Activated CD8-positive, alpha-beta memory T cell treated with anti-CD3 and anti-CD28 coated beads, Interleukin-2, amount 50 U/mL, for 4 hours (primary cell): ENCODE results near the gene CACFD1.
"Not testable (repeated sequence)": the region's sequence is repeated elsewhere in the genome, so short reads cannot be mapped to it uniquely, and the experiment has no call there.

ENCODE experiments used
- DNase-seq: peaks from one replicate; pipeline ENCODE4 v3.0.0-alpha.2; 2020

The CACFD1 gene

GRCh38 chr9:133441571-133441970 is 18.2 kb upstream of the CACFD1 start:
- no peak for DNase-seq

DNA sequence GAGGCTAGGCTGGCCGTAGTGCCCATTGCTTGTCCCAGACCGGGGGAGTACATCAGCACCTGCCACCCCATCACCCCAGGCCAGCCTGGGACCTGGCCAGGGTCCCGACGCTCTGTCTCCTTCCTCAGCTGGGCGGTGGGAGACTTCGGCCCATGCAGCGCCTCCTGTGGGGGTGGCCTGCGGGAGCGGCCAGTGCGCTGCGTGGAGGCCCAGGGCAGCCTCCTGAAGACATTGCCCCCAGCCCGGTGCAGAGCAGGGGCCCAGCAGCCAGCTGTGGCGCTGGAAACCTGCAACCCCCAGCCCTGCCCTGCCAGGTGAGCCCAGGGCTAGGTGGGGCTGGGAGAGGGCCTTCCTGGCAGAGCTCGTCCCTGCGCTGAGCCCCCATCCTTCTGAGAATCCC is 16.5 kb upstream of the CACFD1 start:
- DNase-seq = no peak

GRCh38 chr9:133443982-133444381 is 15.8 kb upstream of the CACFD1 start:
- DNase-seq = no peak

GRCh38 chr9:133445293-133445969 is 14.3 kb upstream of the CACFD1 start:
- no peak for DNase-seq

- DNase-seq = no peak
These were observed 11.2 kb upstream of the CACFD1 start for GRCh38 chr9:133448487-133448972.

GRCh38 chr9:133449760-133450159 is 10.0 kb upstream of the CACFD1 start:
- no peak for DNase-seq

- DNase-seq = not testable (repeated sequence)
These were observed 7.9 kb upstream of the CACFD1 start for GRCh38 chr9:133451865-133452264.

GRCh38 chr9:133452562-133452961 is 7.2 kb upstream of the CACFD1 start:
- DNase-seq = no peak

- no peak for DNase-seq
These were observed 6.1 kb upstream of the CACFD1 start for GRCh38 chr9:133453651-133454050.

DNA sequence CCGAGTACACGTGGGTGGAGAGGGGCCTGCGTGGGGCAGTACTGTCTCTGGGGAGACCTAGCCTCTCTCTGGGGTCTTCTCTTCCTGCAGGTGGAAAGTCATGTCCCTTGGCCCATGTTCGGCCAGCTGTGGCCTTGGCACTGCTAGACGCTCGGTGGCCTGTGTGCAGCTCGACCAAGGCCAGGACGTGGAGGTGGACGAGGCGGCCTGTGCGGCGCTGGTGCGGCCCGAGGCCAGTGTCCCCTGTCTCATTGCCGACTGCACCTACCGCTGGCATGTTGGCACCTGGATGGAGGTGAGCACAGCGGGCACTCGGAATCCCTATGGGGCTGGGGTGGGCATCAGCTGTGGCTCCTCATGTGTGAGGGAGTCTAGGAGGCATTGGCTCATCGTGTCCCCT is 5.5 kb upstream of the CACFD1 start:
- no peak for DNase-seq

- DNase-seq = no peak
These were observed 4.7 kb upstream of the CACFD1 start for GRCh38 chr9:133454943-133455673.

GRCh38 chr9:133455936-133456335 is 3.8 kb upstream of the CACFD1 start:
- DNase-seq = no peak

DNA sequence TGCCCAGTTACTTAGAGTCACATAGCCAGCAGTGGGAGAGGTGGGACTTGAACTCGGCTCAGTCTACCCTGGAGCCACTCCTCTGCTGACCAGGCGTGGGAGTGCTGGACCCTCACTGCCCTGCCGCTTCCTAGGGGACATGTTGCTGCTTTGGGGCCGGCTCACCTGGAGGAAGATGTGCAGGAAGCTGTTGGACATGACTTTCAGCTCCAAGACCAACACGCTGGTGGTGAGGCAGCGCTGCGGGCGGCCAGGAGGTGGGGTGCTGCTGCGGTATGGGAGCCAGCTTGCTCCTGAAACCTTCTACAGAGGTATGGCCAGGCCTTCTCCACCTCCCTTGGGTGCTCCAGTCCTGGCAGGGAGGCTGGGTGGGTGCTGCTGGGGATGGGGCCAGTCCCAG is 3.4 kb upstream of the CACFD1 start:
- DNase-seq = no peak

DNA sequence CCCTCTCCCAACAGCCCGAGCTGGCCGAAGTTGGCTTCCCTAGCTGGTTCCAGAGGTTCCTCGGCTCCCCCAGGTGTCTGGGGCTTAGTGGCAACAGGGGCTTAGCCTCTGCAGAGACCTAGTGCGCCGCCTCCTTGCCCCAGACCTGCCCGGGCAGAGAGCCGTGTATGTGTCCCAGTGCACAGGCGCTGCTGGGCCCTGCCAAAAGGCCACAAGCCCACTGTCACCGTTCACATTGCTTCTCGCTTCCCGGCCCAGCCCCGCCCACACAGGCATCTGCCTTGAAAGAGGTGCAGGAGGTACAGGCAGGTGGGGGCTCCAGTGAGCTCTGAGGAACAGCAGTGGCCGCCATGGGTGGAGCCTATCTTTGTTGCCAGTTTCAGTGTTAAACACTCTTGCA is 2.5 kb upstream of the CACFD1 start:
- no peak for DNase-seq

GRCh38 chr9:133457748-133458147 is 2.0 kb upstream of the CACFD1 start:
- no peak for DNase-seq

DNA sequence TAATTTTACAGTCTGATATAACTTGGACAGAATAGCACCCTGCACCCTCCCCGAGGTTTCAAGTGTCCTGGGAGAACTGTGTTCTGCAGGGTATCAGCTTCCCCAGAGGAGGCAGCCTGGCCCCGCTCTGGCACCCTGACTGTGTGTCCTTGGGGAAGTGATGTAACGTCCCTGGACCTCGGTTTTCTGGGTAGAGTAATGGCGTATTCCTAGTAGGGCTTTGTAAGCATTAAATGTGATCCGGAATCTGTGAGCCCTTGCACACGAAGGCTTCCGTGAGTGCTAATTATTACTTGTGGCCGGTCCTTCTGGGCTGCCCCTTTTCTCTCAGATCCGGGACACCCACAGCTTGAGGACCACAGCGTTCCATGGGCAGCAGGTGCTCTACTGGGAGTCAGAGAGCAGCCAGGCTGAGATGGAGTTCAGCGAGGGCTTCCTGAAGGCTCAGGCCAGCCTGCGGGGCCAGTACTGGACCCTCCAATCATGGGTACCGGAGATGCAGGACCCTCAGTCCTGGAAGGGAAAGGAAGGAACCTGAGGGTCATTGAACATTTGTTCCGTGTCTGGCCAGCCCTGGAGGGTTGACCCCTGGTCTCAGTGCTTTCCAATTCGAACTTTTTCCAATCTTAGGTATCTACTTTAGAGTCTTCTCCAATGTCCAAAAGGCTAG is 1.0 kb upstream of the CACFD1 start:
- no peak for DNase-seq

DNA sequence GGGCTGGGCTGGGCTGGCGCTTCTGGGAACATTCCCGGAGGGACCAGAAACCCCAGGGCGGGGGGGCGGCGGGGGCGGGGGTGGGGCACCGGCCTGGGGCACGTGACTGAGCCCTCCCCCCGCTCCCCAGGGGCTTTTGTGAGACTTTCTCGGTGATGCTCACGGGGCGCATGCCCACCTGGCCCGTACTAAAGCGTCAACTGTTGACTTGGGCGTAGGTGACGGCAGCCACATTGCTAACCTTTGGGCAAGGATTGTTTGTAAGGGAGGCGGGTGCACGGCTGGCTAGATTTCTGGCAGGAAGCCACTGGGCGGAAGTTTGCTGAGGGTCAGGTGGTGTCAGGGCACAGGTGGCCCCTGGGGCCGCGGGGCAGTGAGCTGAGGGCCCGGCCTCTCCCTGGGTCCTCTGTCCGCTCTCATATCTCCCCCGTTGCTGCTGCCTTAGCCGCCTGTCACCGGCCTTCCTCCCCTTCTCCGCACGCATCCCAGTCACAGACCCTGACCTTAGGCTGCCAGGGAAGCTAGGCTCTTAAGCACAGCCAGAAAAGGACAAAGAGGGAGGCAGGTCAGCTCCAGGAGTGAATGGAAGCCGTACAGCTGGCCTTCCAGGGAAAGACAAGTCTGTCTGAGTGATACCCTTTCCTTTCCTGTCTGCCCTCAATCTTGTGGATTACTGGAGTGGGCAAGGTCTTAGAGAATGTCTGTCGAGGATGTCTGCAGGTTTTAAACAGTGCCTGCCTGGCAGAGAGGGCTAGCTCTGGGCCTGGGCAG is 812 bp downstream of the CACFD1 start:
- peak; percentile 57 for DNase-seq

DNA sequence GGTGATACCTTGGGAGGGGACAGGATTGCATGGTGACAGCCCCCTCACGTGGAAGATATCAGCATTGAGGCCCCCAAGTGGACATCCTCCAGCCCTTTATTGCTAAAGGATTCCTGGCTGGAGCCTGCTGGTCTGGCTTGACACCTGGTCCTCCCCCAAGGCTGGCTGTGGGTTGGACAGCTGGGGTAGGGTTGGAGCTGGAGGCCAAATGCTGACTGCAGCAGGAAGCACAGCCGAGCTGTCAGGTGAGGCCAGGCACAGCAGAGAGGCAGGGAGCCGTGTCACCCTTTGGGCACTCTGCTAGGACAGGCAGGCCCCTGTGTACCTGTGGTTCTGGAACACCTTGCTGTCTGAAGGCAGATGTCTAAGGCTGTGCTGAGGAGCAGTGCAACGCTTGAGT is 2.2 kb downstream of the CACFD1 start:
- no peak for DNase-seq

GRCh38 chr9:133463234-133463863 is 3.6 kb downstream of the CACFD1 start:
- no peak for DNase-seq

DNA sequence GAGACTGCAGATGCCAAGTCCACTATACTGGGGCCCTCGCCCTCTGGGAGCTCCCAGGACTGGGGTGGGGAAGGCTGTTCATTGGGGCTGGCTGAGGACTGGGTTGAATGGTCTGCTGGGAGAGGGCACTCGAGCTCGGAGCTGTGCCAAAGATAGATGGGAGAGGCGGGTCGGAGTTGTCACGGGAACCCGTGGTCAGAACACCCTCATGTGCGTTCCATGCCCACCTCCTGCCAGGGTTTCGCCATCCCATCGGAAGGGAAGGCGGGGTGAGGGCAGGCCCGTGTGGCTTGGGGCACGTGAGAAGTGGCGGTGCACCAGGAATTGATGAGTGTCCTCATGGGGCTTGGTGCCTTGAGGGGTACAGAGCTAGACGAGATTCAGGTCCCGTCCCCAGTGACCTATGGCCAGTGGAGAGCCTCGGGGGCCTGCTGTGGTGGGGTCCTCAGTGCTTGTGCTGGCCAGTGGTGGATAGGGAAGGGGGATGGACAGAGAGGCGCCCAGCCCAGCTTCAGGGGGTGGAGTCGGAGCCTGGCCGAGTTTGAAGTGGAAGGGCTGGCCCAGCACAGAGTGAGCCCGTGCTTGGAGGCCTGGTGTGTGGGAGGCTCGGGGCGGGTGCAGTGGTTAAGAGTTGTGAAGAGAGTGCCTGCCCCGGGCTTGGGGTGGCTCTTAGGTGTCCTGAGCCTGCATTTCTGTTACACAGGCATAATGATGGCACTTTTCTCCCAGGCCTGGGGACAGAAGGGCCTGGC is 4.3 kb downstream of the CACFD1 start:
- no peak for DNase-seq

- no peak for DNase-seq
These were observed 4.9 kb downstream of the CACFD1 start for GRCh38 chr9:133464638-133465037.

DNA sequence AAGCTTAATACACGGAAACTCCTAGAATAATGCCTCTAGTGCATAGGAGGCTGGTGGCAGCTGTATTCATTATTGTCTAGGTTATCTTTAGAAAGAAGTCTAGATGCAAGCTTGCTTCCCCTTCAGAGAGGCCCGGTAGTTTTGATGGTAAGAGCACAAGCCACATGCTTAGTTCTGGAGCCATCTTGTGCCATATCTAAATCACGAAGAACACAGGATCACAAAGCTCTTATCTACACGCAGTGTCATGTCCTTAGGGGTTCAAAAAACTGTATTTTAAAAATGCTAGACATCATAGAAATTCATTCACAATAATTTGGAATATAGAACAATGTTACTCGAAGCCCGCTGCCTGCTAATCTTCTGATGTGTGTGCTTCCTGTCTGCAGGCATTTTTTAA is 6.2 kb downstream of the CACFD1 start:
- no peak for DNase-seq
